ENCODE results near the gene ABHD2.
A peak's percentile ranks its signal among the peaks of the same experiment; 100 is the strongest.

Gene ABHD2

DNA sequence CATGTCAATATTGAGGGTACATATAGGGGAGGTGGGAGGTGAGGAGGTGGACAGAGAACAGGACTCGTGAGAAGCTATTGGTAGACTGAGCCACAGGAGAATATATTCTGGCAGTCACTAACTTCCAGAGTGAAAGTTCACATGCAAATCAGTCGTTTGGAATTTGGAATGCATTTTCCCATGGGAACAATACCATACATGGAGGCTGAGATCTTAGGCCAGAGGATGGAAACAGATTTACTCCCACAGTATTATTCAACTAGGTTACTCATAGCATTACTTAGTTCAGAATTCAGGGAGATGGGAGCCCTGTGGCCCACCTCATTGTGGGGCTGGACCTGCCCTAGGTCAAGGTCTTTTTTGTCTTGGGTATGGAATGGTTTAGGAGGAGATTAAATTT is 36.4 kb upstream of the ABHD2 start:
- Histone ChIP-seq H4K20me1 (ENCODE audit: insufficient read depth, low read length) (no peaks in the 10 kb centered on the region), H3F3A (ENCODE audit: insufficient read depth, low read length) (no peaks in the 10 kb centered on the region), H3K27me3 (ENCODE audit: insufficient read depth, low read length) (0 out of 2 replicates have a peak, but pooled peaks cover 4% of the 10 kb centered on the region), H3K9ac (ENCODE audit: low read length) (no peak overlapping the region), H3K4me1 (ENCODE audit: insufficient read depth, low read length, severe bottlenecking) (no peaks in the 10 kb centered on the region), H3K36me3 (ENCODE audit: insufficient read depth, low read length) (no peaks in the 10 kb centered on the region), H3K9me2 (ENCODE audit: low read depth, low read length) (no peaks in the 10 kb centered on the region), H2AFZ (ENCODE audit: low read length) (no peak overlapping the region), H3K79me2 (ENCODE audit: insufficient read depth, low read length) (no peaks in the 10 kb centered on the region), H3K4me2 (ENCODE audit: low read length) (no peak overlapping the region), H3K9me3 (ENCODE audit: low read length) (no peaks in the 10 kb centered on the region), H3K4me3 (ENCODE audit: low read depth, low read length, poor library complexity, severe bottlenecking) (no peak overlapping the region), H3K27ac (ENCODE audit: low read depth, low read length, poor library complexity, severe bottlenecking) (no peak overlapping the region)
- TF ChIP-seq EZH2 (IDR thresholded peaks at IDR 0.05; ENCODE audit: borderline replicate concordance, low read length), result no peak

DNA sequence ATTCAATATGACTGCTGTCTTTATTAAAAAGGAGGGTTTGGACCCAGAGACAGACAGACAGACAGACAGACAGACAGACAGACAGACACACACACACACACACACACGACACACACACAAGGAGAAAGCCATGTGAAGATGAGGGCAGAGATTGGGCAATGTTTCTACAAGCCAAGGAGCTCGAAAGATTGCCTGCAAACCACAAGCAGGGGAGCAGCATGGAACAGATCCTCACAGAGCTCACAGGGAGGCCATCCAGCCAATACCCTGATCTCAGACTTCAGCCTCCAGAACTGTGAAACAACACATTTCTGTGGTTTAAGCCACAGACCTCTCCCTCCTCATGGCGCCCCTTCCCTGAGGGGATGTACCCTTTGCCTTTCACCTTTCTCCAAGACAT is 35.8 kb upstream of the ABHD2 start:
- H3K9me3 ChIP-seq (ENCODE audit: low read length), result no peaks in the 10 kb centered on the region
- H3K27me3 ChIP-seq (ENCODE audit: insufficient read depth, low read length), result 0 out of 2 replicates have a peak, but pooled peaks cover 4% of the 10 kb centered on the region
- H3K4me1 ChIP-seq (ENCODE audit: insufficient read depth, low read length, severe bottlenecking), result no peaks in the 10 kb centered on the region
- no peaks in the 10 kb centered on the region for H4K20me1 ChIP-seq (ENCODE audit: insufficient read depth, low read length)
- no peaks in the 10 kb centered on the region for H3K79me2 ChIP-seq (ENCODE audit: insufficient read depth, low read length)
- H2AFZ ChIP-seq (ENCODE audit: low read length), result no peak overlapping the region
- TF ChIP-seq EZH2 (IDR thresholded peaks at IDR 0.05; ENCODE audit: borderline replicate concordance, low read length), result no peak
- TF ChIP-seq, protein P1, sequence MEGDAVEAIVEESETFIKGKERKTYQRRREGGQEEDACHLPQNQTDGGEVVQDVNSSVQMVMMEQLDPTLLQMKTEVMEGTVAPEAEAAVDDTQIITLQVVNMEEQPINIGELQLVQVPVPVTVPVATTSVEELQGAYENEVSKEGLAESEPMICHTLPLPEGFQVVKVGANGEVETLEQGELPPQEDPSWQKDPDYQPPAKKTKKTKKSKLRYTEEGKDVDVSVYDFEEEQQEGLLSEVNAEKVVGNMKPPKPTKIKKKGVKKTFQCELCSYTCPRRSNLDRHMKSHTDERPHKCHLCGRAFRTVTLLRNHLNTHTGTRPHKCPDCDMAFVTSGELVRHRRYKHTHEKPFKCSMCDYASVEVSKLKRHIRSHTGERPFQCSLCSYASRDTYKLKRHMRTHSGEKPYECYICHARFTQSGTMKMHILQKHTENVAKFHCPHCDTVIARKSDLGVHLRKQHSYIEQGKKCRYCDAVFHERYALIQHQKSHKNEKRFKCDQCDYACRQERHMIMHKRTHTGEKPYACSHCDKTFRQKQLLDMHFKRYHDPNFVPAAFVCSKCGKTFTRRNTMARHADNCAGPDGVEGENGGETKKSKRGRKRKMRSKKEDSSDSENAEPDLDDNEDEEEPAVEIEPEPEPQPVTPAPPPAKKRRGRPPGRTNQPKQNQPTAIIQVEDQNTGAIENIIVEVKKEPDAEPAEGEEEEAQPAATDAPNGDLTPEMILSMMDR (IDR thresholded peaks at IDR 0.05; ENCODE audit: low read length), result no peak
- H3K9me2 ChIP-seq (ENCODE audit: low read depth, low read length), result no peaks in the 10 kb centered on the region
- H3K36me3 ChIP-seq (ENCODE audit: insufficient read depth, low read length), result no peaks in the 10 kb centered on the region
- no peak overlapping the region for H3K9ac ChIP-seq (ENCODE audit: low read length)
- H3K4me2 ChIP-seq (ENCODE audit: low read length), result no peak overlapping the region
- no peak overlapping the region for H3K27ac ChIP-seq (ENCODE audit: low read depth, low read length, poor library complexity, severe bottlenecking)
- no peaks in the 10 kb centered on the region for H3F3A ChIP-seq (ENCODE audit: insufficient read depth, low read length)
- no peak overlapping the region for H3K4me3 ChIP-seq (ENCODE audit: low read depth, low read length, poor library complexity, severe bottlenecking)

GRCh38 chr15:89054873-89055272 is 33.4 kb upstream of the ABHD2 start:
- TF ChIP-seq, protein P1 (IDR thresholded peaks at IDR 0.05; ENCODE audit: low read length), result no peak
- TF ChIP-seq EZH2 (IDR thresholded peaks at IDR 0.05; ENCODE audit: borderline replicate concordance, low read length), result no peak
- no peak overlapping the region for H3K27ac ChIP-seq (ENCODE audit: low read depth, low read length, poor library complexity, severe bottlenecking)
- no peak overlapping the region for H3K9ac ChIP-seq (ENCODE audit: low read length)
- no peaks in the 10 kb centered on the region for H3F3A ChIP-seq (ENCODE audit: insufficient read depth, low read length)
- H4K20me1 ChIP-seq (ENCODE audit: insufficient read depth, low read length), result no peaks in the 10 kb centered on the region
- H3K4me3 ChIP-seq (ENCODE audit: low read depth, low read length, poor library complexity, severe bottlenecking), result no peak overlapping the region
- no peaks in the 10 kb centered on the region for H3K9me3 ChIP-seq (ENCODE audit: low read length)
- no peaks in the 10 kb centered on the region for H3K36me3 ChIP-seq (ENCODE audit: insufficient read depth, low read length)
- H2AFZ ChIP-seq (ENCODE audit: low read length), result no peak overlapping the region
- no peaks in the 10 kb centered on the region for H3K79me2 ChIP-seq (ENCODE audit: insufficient read depth, low read length)
- 0 out of 2 replicates have a peak, but pooled peaks cover 4% of the 10 kb centered on the region for H3K27me3 ChIP-seq (ENCODE audit: insufficient read depth, low read length)
- no peaks in the 10 kb centered on the region for H3K9me2 ChIP-seq (ENCODE audit: low read depth, low read length)
- peaks cover 5% of the 10 kb centered on the region for H3K4me1 ChIP-seq (ENCODE audit: insufficient read depth, low read length, severe bottlenecking)
- no peak overlapping the region for H3K4me2 ChIP-seq (ENCODE audit: low read length)

DNA sequence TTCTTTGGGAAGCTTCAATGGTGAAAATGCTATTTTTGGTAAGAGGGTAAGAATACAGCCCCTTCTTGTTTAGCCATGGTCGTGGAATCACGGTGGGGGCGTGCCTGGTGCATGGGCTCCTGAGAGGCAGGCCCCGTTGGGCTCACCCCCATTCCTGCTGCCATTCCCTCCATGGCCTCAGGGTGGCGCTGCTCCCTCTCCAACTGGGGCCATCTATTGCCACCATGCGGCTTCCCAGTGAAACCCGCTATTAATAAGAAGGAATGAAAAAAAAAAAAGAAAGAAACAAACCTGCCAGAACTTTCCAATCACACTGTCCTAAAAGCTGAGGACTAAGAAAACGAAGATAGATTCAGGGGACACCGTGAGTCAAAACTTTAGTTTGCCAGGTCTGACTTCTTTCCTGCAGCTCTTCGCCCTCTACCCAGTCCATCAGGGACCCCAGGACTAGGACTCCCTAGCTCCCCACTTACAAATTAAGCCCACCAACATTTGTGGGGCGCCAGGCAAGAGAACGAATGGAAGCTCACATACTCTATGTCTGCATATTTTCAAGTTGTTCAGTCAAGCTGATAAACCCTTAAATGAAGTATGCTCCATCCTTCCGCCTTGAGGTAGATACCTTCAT is 30.6 kb upstream of the ABHD2 start:
- no peaks in the 10 kb centered on the region for H4K20me1 ChIP-seq (ENCODE audit: insufficient read depth, low read length)
- H3K27me3 ChIP-seq (ENCODE audit: insufficient read depth, low read length), result no peaks in the 10 kb centered on the region
- H3K4me3 ChIP-seq (ENCODE audit: low read depth, low read length, poor library complexity, severe bottlenecking), result no peak overlapping the region
- no peak overlapping the region for H3K27ac ChIP-seq (ENCODE audit: low read depth, low read length, poor library complexity, severe bottlenecking)
- no peak overlapping the region; the same call in 1 of the 2 replicates for H3K4me2 ChIP-seq (ENCODE audit: low read length)
- H3K9me3 ChIP-seq (ENCODE audit: low read length), result no peaks in the 10 kb centered on the region
- no peaks in the 10 kb centered on the region for H3K9me2 ChIP-seq (ENCODE audit: low read depth, low read length)
- H3K79me2 ChIP-seq (ENCODE audit: insufficient read depth, low read length), result no peaks in the 10 kb centered on the region
- peaks cover 5% of the 10 kb centered on the region for H3K4me1 ChIP-seq (ENCODE audit: insufficient read depth, low read length, severe bottlenecking)
- H3K36me3 ChIP-seq (ENCODE audit: insufficient read depth, low read length), result no peaks in the 10 kb centered on the region
- no peak overlapping the region for H2AFZ ChIP-seq (ENCODE audit: low read length)
- TF ChIP-seq, protein P1 (IDR thresholded peaks at IDR 0.05; ENCODE audit: low read length), result peak; percentile 99
- no peak for TF ChIP-seq EZH2 (IDR thresholded peaks at IDR 0.05; ENCODE audit: borderline replicate concordance, low read length)
- H3K9ac ChIP-seq (ENCODE audit: low read length), result no peak overlapping the region
- H3F3A ChIP-seq (ENCODE audit: insufficient read depth, low read length), result no peaks in the 10 kb centered on the region

Data from OCI-LY1 (cell line).